Activated CD8-positive, alpha-beta T cell treated with anti-CD3 and anti-CD28 coated beads for 36 hours (primary cell): ENCODE results near the gene ILK. TPM values are rescaled to one million over a fixed set of nuclear protein-coding genes. Genes with fewer than 3 reads are reported as not detected.

Source experiments
- ATAC-seq: fragments of 200-7000 bp; cut with Tn5 transposase; one replicate; pipeline ENCODE4 v1.10.0; 2021; ENCODE audit warnings: mild to moderate bottlenecking, moderate library complexity
- CTCF ChIA-PET: fragments of 350-600 bp; sonication (Branson Sonifier 250); formaldehyde crosslinking; loops from one replicate; lab custom pipeline; 2021; ENCODE audit warnings: antibody characterized with exemption; lab: Charles Lee
- POLR2A ChIA-PET: fragments of 350-600 bp; sonication (Branson Sonifier 250); formaldehyde crosslinking; loops from one replicate; lab custom pipeline; 2021; ENCODE audit warnings: antibody characterized with exemption; lab: Charles Lee
- DNase-seq: peaks from one replicate; pipeline ENCODE4 v3.0.0-alpha.2; 2020
- H3K27ac Mint-ChIP-seq: one replicate; pipeline ENCODE4 v1.8.0; 2021; ENCODE audit warnings: mild to moderate bottlenecking, mixed read lengths
- H3K27me3 Mint-ChIP-seq: one replicate; pipeline ENCODE4 v1.8.0; 2021; ENCODE audit warnings: mixed read lengths
- H3K36me3 Mint-ChIP-seq: one replicate; pipeline ENCODE4 v1.8.0; 2021; ENCODE audit warnings: low read depth, mixed read lengths
- H3K4me1 Mint-ChIP-seq: one replicate; pipeline ENCODE4 v1.8.0; 2021; ENCODE audit warnings: low read depth, mixed read lengths
- H3K4me3 Mint-ChIP-seq: one replicate; pipeline ENCODE4 v1.8.0; 2021; ENCODE audit warnings: mild to moderate bottlenecking, moderate library complexity, mixed read lengths
- H3K9me3 Mint-ChIP-seq: one replicate; pipeline ENCODE4 v1.8.0; 2021; ENCODE audit warnings: mixed read lengths
- intact Hi-C: fragments of 100-400 bp; cut with micrococcal nuclease; formaldehyde crosslinking; loops from one replicate; pipeline ENCODE4 v1.10.0; 2022
- total RNA-seq, 2 experiments: library from RNA; stranded (reverse); gene quantifications; one replicate each; pipeline ENCODE4 v1.2.3, GENCODE V29; 2021
- TF ChIP-seq, protein P1 (sequence below): fragments of 200-600 bp; IDR thresholded peaks from one replicate; pipeline ENCODE4 v1.8.0; 2022; ENCODE audit warnings: antibody characterized with exemption, mild to moderate bottlenecking

The ILK gene
- total RNA-seq, 2 experiments from 2014 or later = 70.6 to 71.7 TPM

GRCh38 chr11:6607190-6607795 is 3.7 kb downstream of the ILK start:
- intact Hi-C loops = loop anchor here (2.0 to 10.0 kb wide), 3 partner anchors 48 to 212 kb away; partner anchors contain the start of genes DCHS1, MRPL17 and SMPD1
- DNase-seq (no peak), ATAC-seq (no peak)
- TF ChIP-seq, protein P1, sequence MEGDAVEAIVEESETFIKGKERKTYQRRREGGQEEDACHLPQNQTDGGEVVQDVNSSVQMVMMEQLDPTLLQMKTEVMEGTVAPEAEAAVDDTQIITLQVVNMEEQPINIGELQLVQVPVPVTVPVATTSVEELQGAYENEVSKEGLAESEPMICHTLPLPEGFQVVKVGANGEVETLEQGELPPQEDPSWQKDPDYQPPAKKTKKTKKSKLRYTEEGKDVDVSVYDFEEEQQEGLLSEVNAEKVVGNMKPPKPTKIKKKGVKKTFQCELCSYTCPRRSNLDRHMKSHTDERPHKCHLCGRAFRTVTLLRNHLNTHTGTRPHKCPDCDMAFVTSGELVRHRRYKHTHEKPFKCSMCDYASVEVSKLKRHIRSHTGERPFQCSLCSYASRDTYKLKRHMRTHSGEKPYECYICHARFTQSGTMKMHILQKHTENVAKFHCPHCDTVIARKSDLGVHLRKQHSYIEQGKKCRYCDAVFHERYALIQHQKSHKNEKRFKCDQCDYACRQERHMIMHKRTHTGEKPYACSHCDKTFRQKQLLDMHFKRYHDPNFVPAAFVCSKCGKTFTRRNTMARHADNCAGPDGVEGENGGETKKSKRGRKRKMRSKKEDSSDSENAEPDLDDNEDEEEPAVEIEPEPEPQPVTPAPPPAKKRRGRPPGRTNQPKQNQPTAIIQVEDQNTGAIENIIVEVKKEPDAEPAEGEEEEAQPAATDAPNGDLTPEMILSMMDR = no peak
- ChIA-PET CTCF (interaction anchor here (0.5 to 1.7 kb wide), 5 partner anchors 14 to 228 kb away, joined by 3 to 7 read pairs (median 3); partner anchors contain the start of gene MRPL17), POLR2A (interaction anchor here (1.2 to 7.8 kb wide), 4 partner anchors 11 to 139 kb away, joined by 3 to 48 read pairs (median 10); partner anchors contain the start of genes MRPL17, TIMM10B and TPP1)
- Mint-ChIP-seq H3K27me3 (no peaks in the 10 kb centered on the region), H3K4me1 (peaks cover 53% of the 10 kb centered on the region), H3K9me3 (no peaks in the 10 kb centered on the region), H3K27ac (peak overlapping the region; percentile 72), H3K36me3 (peaks cover 49% of the 10 kb centered on the region), H3K4me3 (peak overlapping the region; percentile 20)

GRCh38 chr11:6608011-6608410 is 4.4 kb downstream of the ILK start:
- POLR2A ChIA-PET = interaction anchor here (1.1 to 7.8 kb wide), 5 partner anchors 11 to 138 kb away, joined by 3 to 48 read pairs (median 3); partner anchors contain the start of genes MRPL17, TIMM10B and TPP1
- CTCF ChIA-PET = interaction anchor here (1.3 to 1.7 kb wide), 3 partner anchors 75 to 147 kb away, joined by 4 to 7 read pairs (median 5); partner anchors contain the start of gene MRPL17
- H3K36me3 Mint-ChIP-seq = peaks cover 49% of the 10 kb centered on the region
- TF ChIP-seq, protein P1 = no peak
- peak overlapping the region; percentile 72 for H3K27ac Mint-ChIP-seq
- H3K4me1 Mint-ChIP-seq = peaks cover 50% of the 10 kb centered on the region
- intact Hi-C loops = loop anchor here (10.0 kb wide), 2 partner anchors 47 to 213 kb away; partner anchors contain the start of genes DCHS1 and SMPD1
- no peak overlapping the region for H3K4me3 Mint-ChIP-seq
- no peaks in the 10 kb centered on the region for H3K27me3 Mint-ChIP-seq
- no peaks in the 10 kb centered on the region for H3K9me3 Mint-ChIP-seq
- DNase-seq = no peak
- ATAC-seq = no peak

- Mint-ChIP-seq H3K36me3 (peaks cover 49% of the 10 kb centered on the region), H3K9me3 (no peaks in the 10 kb centered on the region), H3K27ac (peak overlapping the region; percentile 72), H3K4me1 (peaks cover 50% of the 10 kb centered on the region), H3K27me3 (no peaks in the 10 kb centered on the region), H3K4me3 (no peak overlapping the region)
- intact Hi-C loops = loop anchor here (10.0 kb wide), 2 partner anchors 46 to 214 kb away; partner anchors contain the start of genes DCHS1 and SMPD1
- TF ChIP-seq, protein P1 = no peak
- no peak for ATAC-seq
- ChIA-PET POLR2A (interaction anchor here (1.1 to 7.8 kb wide), 5 partner anchors 10 to 127 kb away, joined by 3 to 48 read pairs (median 4); partner anchors contain the start of genes MRPL17, TIMM10B and TPP1), CTCF (interaction anchor here (0.7 to 1.4 kb wide), 4 partner anchors 74 to 146 kb away, joined by 3 to 5 read pairs (median 4); partner anchors contain the start of gene MRPL17)
- DNase-seq = no peak
Measured at GRCh38 chr11:6608726-6609501, 5.3 kb downstream of the ILK start.

DNA sequence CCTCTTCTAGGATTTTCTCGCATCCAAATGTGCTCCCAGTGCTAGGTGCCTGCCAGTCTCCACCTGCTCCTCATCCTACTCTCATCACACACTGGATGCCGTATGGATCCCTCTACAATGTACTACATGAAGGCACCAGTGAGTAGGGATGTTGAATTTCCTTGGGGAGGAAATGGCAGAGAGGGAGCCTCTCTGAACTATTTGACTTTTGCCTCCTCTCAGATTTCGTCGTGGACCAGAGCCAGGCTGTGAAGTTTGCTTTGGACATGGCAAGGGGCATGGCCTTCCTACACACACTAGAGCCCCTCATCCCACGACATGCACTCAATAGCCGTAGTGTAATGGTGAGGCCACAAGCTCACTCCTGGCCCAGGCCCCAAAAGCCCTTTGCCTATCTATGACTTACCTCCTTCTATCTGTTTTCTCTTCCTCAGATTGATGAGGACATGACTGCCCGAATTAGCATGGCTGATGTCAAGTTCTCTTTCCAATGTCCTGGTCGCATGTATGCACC is 6.0 kb downstream of the ILK start:
- no peaks in the 10 kb centered on the region for H3K27me3 Mint-ChIP-seq
- peak overlapping the region; percentile 20 for H3K4me3 Mint-ChIP-seq
- H3K36me3 Mint-ChIP-seq = peaks cover 49% of the 10 kb centered on the region
- DNase-seq = no peak
- no peaks in the 10 kb centered on the region for H3K9me3 Mint-ChIP-seq
- intact Hi-C loops = loop anchor here (10.0 kb wide), 3 partner anchors 45 to 215 kb away; partner anchors contain the start of genes DCHS1 and SMPD1
- ChIA-PET CTCF (interaction anchor here (0.8 to 1.3 kb wide), 2 partner anchors 74 to 146 kb away, joined by 3 to 4 read pairs; partner anchors contain the start of gene MRPL17), POLR2A (interaction anchor here (1.5 to 7.8 kb wide), 3 partner anchors 44 to 74 kb away, joined by 4 to 48 read pairs (median 13); partner anchors contain the start of gene MRPL17)
- H3K27ac Mint-ChIP-seq = peak overlapping the region; percentile 67
- peaks cover 50% of the 10 kb centered on the region for H3K4me1 Mint-ChIP-seq
- ATAC-seq = no peak
- TF ChIP-seq, protein P1 = no peak
